ENCODE measurements around the gene PDE7B. TPM values are rescaled to one million over a fixed set of nuclear protein-coding genes. Genes with fewer than 3 reads are reported as not detected.
A peak's percentile ranks its signal among the peaks of the same experiment; 100 is the strongest.

PDE7B gene
- total and polyA plus RNA-seq, 2 experiments from 2014 or later: 3.1 to 6.8 TPM

DNA sequence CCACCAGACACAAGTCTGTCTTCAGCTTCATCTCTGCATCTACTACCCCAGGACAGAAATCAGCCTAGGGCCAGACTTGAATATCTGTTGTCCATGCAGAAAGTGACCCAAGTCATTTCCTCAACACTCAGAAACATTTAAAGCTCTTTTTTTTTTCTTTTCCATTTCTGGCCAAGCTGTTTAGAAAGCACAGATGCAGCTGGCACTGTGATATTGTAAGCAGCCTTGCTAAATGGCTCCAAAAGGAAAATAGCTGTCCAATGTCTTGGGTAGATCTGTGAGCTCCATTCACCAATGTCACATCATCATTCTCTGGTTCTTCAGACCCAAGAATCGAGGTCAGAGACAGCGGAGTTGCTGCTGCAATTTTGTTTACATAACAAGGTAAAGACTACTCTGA, 174.2 kb downstream of the PDE7B start:
- Histone ChIP-seq H3K4me1 (ENCODE audit: insufficient read depth) (peaks cover 7% of the 10 kb centered on the region; the same call in 1 of the 2 replicates), H3K79me2 (ENCODE audit: insufficient read depth) (no peaks in the 10 kb centered on the region)
- in situ Hi-C loops (cut with MboI): no loop called here

DNA sequence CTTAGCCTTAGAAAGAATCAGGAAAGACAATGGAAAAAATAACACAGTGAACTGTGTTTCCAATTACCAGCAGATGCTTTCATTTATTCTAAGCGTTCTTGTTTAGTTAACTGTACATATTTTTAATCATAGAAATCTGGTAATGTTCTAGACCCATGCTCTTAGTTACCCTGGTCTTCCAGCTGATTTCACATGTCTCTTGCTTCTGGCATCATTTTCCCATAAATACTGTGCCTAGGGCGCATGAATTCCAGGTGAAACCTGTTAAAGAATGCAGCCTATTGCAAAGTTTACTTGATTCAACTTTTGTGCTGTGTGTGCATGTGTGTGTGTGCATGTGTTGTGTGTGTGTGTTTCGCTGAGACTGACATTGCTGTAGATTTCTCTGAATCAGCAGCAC, 178.6 kb downstream of the PDE7B start:
- no peaks in the 10 kb centered on the region for H4K20me1 ChIP-seq (ENCODE audit: insufficient read depth)
- in situ Hi-C loops (cut with MboI): no loop called here
- no peak for TF ChIP-seq EZH2 (IDR thresholded peaks at IDR 0.05; ENCODE audit: insufficient read depth, poor library complexity, severe bottlenecking)
- no peak for TF ChIP-seq EZH2phosphoT487 (IDR thresholded peaks at IDR 0.05; ENCODE audit: insufficient read depth, low read depth)
- H3K4me3 ChIP-seq: no peak overlapping the region
- no peaks in the 10 kb centered on the region for H3K79me2 ChIP-seq (ENCODE audit: insufficient read depth)
- WGBS, 2 experiments (ENCODE audit: low coverage in 1 of 2, low lambda C conversion rate in 2 of 2, missing lambda C conversion rate in 2 of 2): 42 to 48% methylated on average over 3 of the region's 3 CpGs
- H2AFZ ChIP-seq: 0 out of 2 replicates have a peak overlapping the region, but pooled peaks have one; percentile 8
- H3K9me2 ChIP-seq (ENCODE audit: insufficient read depth): no peaks in the 10 kb centered on the region
- no peak overlapping the region for H3K27ac ChIP-seq
- H3K9ac ChIP-seq: no peak overlapping the region
- no peaks in the 10 kb centered on the region for H3K36me3 ChIP-seq (ENCODE audit: low read depth)
- no peaks in the 10 kb centered on the region for H3K9me3 ChIP-seq (ENCODE audit: low read depth)
- DNase-seq: peak; percentile 19
- peaks cover 16% of the 10 kb centered on the region for H3K4me1 ChIP-seq (ENCODE audit: insufficient read depth)
- H3K27me3 ChIP-seq (replicated peaks; ENCODE audit: insufficient read depth): no peaks in the 10 kb centered on the region
- no peak overlapping the region for H3K4me2 ChIP-seq (ENCODE audit: unreplicated experiment)
- H3F3A ChIP-seq (ENCODE audit: insufficient read depth): 0 out of 2 replicates have a peak, but pooled peaks cover 6% of the 10 kb centered on the region

More for the DNA sequence above, 174.2 kb downstream of the PDE7B start:
- H3K9me2 ChIP-seq (ENCODE audit: insufficient read depth): no peaks in the 10 kb centered on the region
- no peak for DNase-seq
- H3K4me3 ChIP-seq: no peak overlapping the region
- no peak overlapping the region for H3K4me2 ChIP-seq (ENCODE audit: unreplicated experiment)
- no peak overlapping the region for H3K9ac ChIP-seq
- H3K9me3 ChIP-seq (ENCODE audit: low read depth): no peaks in the 10 kb centered on the region
- no peaks in the 10 kb centered on the region for H3K36me3 ChIP-seq (ENCODE audit: low read depth)
- H4K20me1 ChIP-seq (ENCODE audit: insufficient read depth): no peaks in the 10 kb centered on the region
- no peak overlapping the region for H3K27ac ChIP-seq
- TF ChIP-seq EZH2 (IDR thresholded peaks at IDR 0.05; ENCODE audit: insufficient read depth, poor library complexity, severe bottlenecking) (no peak), EZH2phosphoT487 (IDR thresholded peaks at IDR 0.05; ENCODE audit: insufficient read depth, low read depth) (no peak)
- H3F3A ChIP-seq (ENCODE audit: insufficient read depth): 0 out of 2 replicates have a peak, but pooled peaks cover 4% of the 10 kb centered on the region
- 42 to 47% methylated on average over 2 of the region's 2 CpGs for WGBS, 2 experiments (ENCODE audit: low coverage in 1 of 2, low lambda C conversion rate in 2 of 2, missing lambda C conversion rate in 2 of 2)
- no peaks in the 10 kb centered on the region for H3K27me3 ChIP-seq (replicated peaks; ENCODE audit: insufficient read depth)
- no peak overlapping the region for H2AFZ ChIP-seq

DNA sequence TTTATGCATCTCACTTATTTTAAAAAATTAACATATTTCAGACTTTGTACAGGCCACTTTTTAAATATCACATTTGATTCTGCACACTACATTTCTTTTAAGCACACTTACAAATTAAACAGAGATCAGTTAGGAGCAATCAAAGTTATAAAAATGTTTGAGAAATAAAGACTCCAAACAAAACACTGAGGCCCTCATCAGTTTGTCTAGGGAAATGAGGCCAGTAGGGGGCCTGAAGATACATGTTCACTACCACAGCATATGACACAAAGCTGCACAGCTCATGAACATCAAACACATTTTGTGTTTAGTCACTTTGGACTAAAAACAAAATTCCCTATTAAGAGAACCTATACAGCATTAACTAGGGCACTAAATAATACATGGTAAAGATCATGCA, 180.5 kb downstream of the PDE7B start:
- H3K4me3 ChIP-seq: no peak overlapping the region
- no peaks in the 10 kb centered on the region for H3K9me2 ChIP-seq (ENCODE audit: insufficient read depth)
- peak; percentile 83 for DNase-seq
- H3K27ac ChIP-seq: no peak overlapping the region
- H3K79me2 ChIP-seq (ENCODE audit: insufficient read depth): no peaks in the 10 kb centered on the region
- no peak overlapping the region for H3K9ac ChIP-seq
- H2AFZ ChIP-seq: no peak overlapping the region
- H3K4me1 ChIP-seq (ENCODE audit: insufficient read depth): peaks cover 34% of the 10 kb centered on the region
- in situ Hi-C loops (cut with MboI): no loop called here
- no peaks in the 10 kb centered on the region for H3K27me3 ChIP-seq (replicated peaks; ENCODE audit: insufficient read depth)
- H4K20me1 ChIP-seq (ENCODE audit: insufficient read depth): no peaks in the 10 kb centered on the region
- H3K9me3 ChIP-seq (ENCODE audit: low read depth): no peaks in the 10 kb centered on the region
- TF ChIP-seq EZH2 (IDR thresholded peaks at IDR 0.05; ENCODE audit: insufficient read depth, poor library complexity, severe bottlenecking) (no peak), EZH2phosphoT487 (IDR thresholded peaks at IDR 0.05; ENCODE audit: insufficient read depth, low read depth) (no peak)
- no peak overlapping the region for H3K4me2 ChIP-seq (ENCODE audit: unreplicated experiment)
- peaks cover 22% of the 10 kb centered on the region for H3F3A ChIP-seq (ENCODE audit: insufficient read depth)
- H3K36me3 ChIP-seq (ENCODE audit: low read depth): no peaks in the 10 kb centered on the region

DNA sequence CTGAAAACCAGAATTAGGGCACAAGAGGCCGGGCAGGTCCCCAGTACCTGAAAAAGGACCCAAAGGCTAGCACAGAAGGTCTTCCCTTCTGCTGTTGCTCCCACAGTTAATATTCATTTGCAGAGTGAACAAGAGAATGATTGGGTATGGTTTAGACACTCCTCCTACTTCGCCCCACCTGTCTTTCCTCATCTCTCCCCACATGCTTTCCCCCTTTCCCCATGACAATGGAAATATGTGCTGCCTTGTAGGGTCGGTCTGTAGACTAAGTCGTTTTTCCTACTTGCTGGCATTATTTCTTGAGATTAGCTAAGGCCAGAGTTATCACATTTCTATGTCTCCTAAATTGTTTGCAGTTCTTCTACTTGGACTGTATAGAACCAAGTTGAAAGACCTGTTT, 181.9 kb downstream of the PDE7B start:
- Histone ChIP-seq H3K9me3 (ENCODE audit: low read depth) (no peaks in the 10 kb centered on the region), H3K9me2 (ENCODE audit: insufficient read depth) (no peaks in the 10 kb centered on the region), H3K27me3 (replicated peaks; ENCODE audit: insufficient read depth) (no peaks in the 10 kb centered on the region), H4K20me1 (ENCODE audit: insufficient read depth) (no peaks in the 10 kb centered on the region), H3K4me2 (ENCODE audit: unreplicated experiment) (no peak overlapping the region), H3K36me3 (ENCODE audit: low read depth) (no peaks in the 10 kb centered on the region), H3F3A (ENCODE audit: insufficient read depth) (peaks cover 33% of the 10 kb centered on the region), H3K4me3 (no peak overlapping the region), H3K27ac (no peak overlapping the region), H3K4me1 (ENCODE audit: insufficient read depth) (peaks cover 47% of the 10 kb centered on the region), H3K79me2 (ENCODE audit: insufficient read depth) (peaks cover 6% of the 10 kb centered on the region), H3K9ac (no peak overlapping the region), H2AFZ (0 out of 2 replicates have a peak overlapping the region, but pooled peaks have one; percentile 16)
- no peak for DNase-seq
- WGBS, 2 experiments (ENCODE audit: low coverage in 1 of 2, low lambda C conversion rate in 2 of 2, missing lambda C conversion rate in 2 of 2): 92 to 95% methylated on average over 4 of the region's 4 CpGs
- in situ Hi-C loops (cut with MboI): no loop called here
- TF ChIP-seq EZH2 (IDR thresholded peaks at IDR 0.05; ENCODE audit: insufficient read depth, poor library complexity, severe bottlenecking) (no peak), EZH2phosphoT487 (IDR thresholded peaks at IDR 0.05; ENCODE audit: insufficient read depth, low read depth) (no peak)

DNA sequence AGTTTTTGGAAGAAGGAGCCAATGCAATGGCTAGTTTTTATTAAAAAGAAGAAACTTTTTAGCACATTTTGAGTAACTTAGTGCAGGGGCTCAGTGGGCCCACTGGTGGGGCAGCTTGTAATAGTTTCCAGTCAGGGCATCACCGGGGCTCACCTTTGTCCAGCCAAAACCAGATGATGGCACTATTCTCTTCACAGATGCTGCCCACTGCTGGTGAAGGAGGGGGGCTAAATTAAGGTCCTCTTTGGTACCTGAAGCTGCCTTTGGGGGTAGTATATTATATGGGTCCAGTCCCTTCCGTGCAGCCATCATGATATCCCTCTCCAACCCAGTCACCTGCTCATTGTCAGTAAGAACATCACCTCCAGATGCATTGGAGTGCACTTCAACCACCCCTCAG, 182.9 kb downstream of the PDE7B start:
- Histone ChIP-seq H3K79me2 (ENCODE audit: insufficient read depth) (peaks cover 16% of the 10 kb centered on the region), H3K4me1 (ENCODE audit: insufficient read depth) (peaks cover 55% of the 10 kb centered on the region), H3K9me3 (ENCODE audit: low read depth) (no peaks in the 10 kb centered on the region), H3K4me2 (ENCODE audit: unreplicated experiment) (no peak overlapping the region), H3F3A (ENCODE audit: insufficient read depth) (peaks cover 40% of the 10 kb centered on the region), H3K27me3 (replicated peaks; ENCODE audit: insufficient read depth) (no peaks in the 10 kb centered on the region), H4K20me1 (ENCODE audit: insufficient read depth) (no peaks in the 10 kb centered on the region), H3K9me2 (ENCODE audit: insufficient read depth) (no peaks in the 10 kb centered on the region), H3K27ac (no peak overlapping the region), H3K9ac (no peak overlapping the region), H3K36me3 (ENCODE audit: low read depth) (no peaks in the 10 kb centered on the region), H3K4me3 (no peak overlapping the region), H2AFZ (no peak overlapping the region)
- DNase-seq: no peak
- in situ Hi-C loops (cut with MboI): no loop called here
- TF ChIP-seq EZH2phosphoT487 (IDR thresholded peaks at IDR 0.05; ENCODE audit: insufficient read depth, low read depth) (no peak), EZH2 (IDR thresholded peaks at IDR 0.05; ENCODE audit: insufficient read depth, poor library complexity, severe bottlenecking) (no peak)
- 73 to 74% methylated on average over 2 of the region's 2 CpGs for WGBS, 2 experiments (ENCODE audit: low coverage in 1 of 2, low lambda C conversion rate in 2 of 2, missing lambda C conversion rate in 2 of 2)
